ENCODE data around the gene MYOC. TPM values are rescaled to one million over a fixed set of nuclear protein-coding genes. Genes with fewer than 3 reads are reported as not detected.

Gene MYOC
- total RNA-seq, 1 experiment from 2014 or later, result not detected

- Histone ChIP-seq H2BK120ac (ENCODE audit: low read depth, low read length, poor library complexity, severe bottlenecking) (no peak overlapping the region), H3K9ac (ENCODE audit: extremely low read depth, insufficient read length, low read length) (no peak overlapping the region), H3K14ac (ENCODE audit: insufficient read depth, low read length) (no peak overlapping the region), H2AK5ac (ENCODE audit: insufficient read length, low read length) (no peak overlapping the region), H2AFZ (ENCODE audit: low read length) (no peak overlapping the region), H3K27me3 (ENCODE audit: insufficient read depth, low read length) (no peaks in the 10 kb centered on the region), H2BK15ac (ENCODE audit: low read depth, low read length) (no peak overlapping the region), H3K56ac (ENCODE audit: insufficient read length, low read depth, low read length) (no peak overlapping the region), H3K9me3 (ENCODE audit: control insufficient read depth, low read depth, low read length) (no peaks in the 10 kb centered on the region), H3K4me1 (ENCODE audit: insufficient read depth, low read length) (no peaks in the 10 kb centered on the region), H2BK20ac (ENCODE audit: low read depth, low read length, poor library complexity, severe bottlenecking) (no peak overlapping the region), H3K4me2 (ENCODE audit: insufficient read depth, insufficient read length, low read length) (no peak overlapping the region), H4K8ac (replicated peaks; ENCODE audit: insufficient read length, low read depth, low read length) (no peak overlapping the region), H2BK5ac (ENCODE audit: insufficient read length, low read length) (no peak overlapping the region), H2BK12ac (ENCODE audit: insufficient read length, low read depth, low read length) (no peak overlapping the region), H3K79me2 (ENCODE audit: insufficient read depth, low read length) (no peaks in the 10 kb centered on the region), H3T11ph (ENCODE audit: low read length) (no peak overlapping the region), H3K18ac (ENCODE audit: insufficient read length, low read depth, low read length) (no peak overlapping the region), H4K20me1 (ENCODE audit: control insufficient read depth, insufficient read depth, insufficient read length) (no peaks in the 10 kb centered on the region), H3K4ac (ENCODE audit: low read depth, low read length) (no peak overlapping the region), H3K23ac (ENCODE audit: insufficient read length, low read depth, low read length) (no peak overlapping the region), H3K27ac (ENCODE audit: insufficient read length, low read depth, low read length) (no peak overlapping the region), H4K91ac (ENCODE audit: insufficient read length, low read depth, low read length) (no peak overlapping the region), H4K5ac (ENCODE audit: insufficient read length, low read depth, low read length) (no peak overlapping the region), H3K79me1 (ENCODE audit: insufficient read depth, low read depth, low read length, poor library complexity, severe bottlenecking) (no peaks in the 10 kb centered on the region), H3K23me2 (ENCODE audit: insufficient read length, low read depth, low read length, poor library complexity, severe bottlenecking) (no peaks in the 10 kb centered on the region)
- no peak for TF ChIP-seq CTCF (conservative IDR thresholded peaks at IDR 0.05)
- Mint-ChIP-seq H3K9me3 (no peaks in the 10 kb centered on the region), H3K27me3 (ENCODE audit: low read depth) (no peaks in the 10 kb centered on the region), H3K36me3 (ENCODE audit: insufficient read depth in 1 of 3, low read depth in 3 of 3) (no peaks in the 10 kb centered on the region), H3K4me1 (no peaks in the 10 kb centered on the region), H3K4me3 (no peak overlapping the region), H3K27ac (no peak overlapping the region)
- WGBS (ENCODE audit: extremely low coverage, insufficient read length, low lambda C conversion rate), result no CpG with 5 or more reads among the region's 2 CpGs
- DNase-seq, result no peak
These were observed 24.3 kb upstream of the MYOC start for GRCh38 chr1:171676823-171677222.
